Smooth muscle cell (in vitro differentiated cells): ENCODE data around the gene RBFOX2. TPM values are rescaled to one million over a fixed set of nuclear protein-coding genes. Genes with fewer than 3 reads are reported as not detected.

Source experiments
- DNase-seq: peaks from one replicate; lab custom pipeline; 2025; ENCODE audit not compliant: unreplicated experiment; lab: John Stamatoyannopoulos, UW
- H2AFZ ChIP-seq: fragments of 200-600 bp; sonication (generic); 2 replicates; pipeline ENCODE4 v1.6.0; 2016; ENCODE audit warnings: antibody characterized with exemption, low read depth, mild to moderate bottlenecking
- H3F3A ChIP-seq: fragments of 200-600 bp; sonication (generic); 2 replicates; pipeline ENCODE4 v1.6.0; 2017; ENCODE audit warnings: antibody characterized with exemption, low read depth
- H3K27ac ChIP-seq: fragments of 200-600 bp; sonication (generic); 2 replicates; pipeline ENCODE4 v1.5.1; 2016; ENCODE audit warnings: low read depth, mild to moderate bottlenecking
- H3K27me3 ChIP-seq: fragments of 200-600 bp; sonication (generic); 2 replicates; pipeline ENCODE4 v1.6.1; 2016; ENCODE audit warnings: low read depth, mild to moderate bottlenecking
- H3K36me3 ChIP-seq: fragments of 200-600 bp; sonication (generic); 2 replicates; pipeline ENCODE4 v1.5.1; 2016; ENCODE audit warnings: low read depth
- H3K4me1 ChIP-seq: fragments of 200-600 bp; sonication (generic); 2 replicates; pipeline ENCODE4 v1.5.1; 2016; ENCODE audit warnings: low read depth
- H3K4me2 ChIP-seq: fragments of 200-600 bp; sonication (generic); 2 replicates; pipeline ENCODE4 v1.6.0; 2016; ENCODE audit warnings: mild to moderate bottlenecking
- H3K4me3 ChIP-seq: fragments of 200-600 bp; sonication (generic); 2 replicates; pipeline ENCODE4 v1.5.1; 2016; ENCODE audit warnings: mild to moderate bottlenecking
- H3K79me2 ChIP-seq: fragments of 200-600 bp; sonication (generic); 2 replicates; pipeline ENCODE4 v1.6.0; 2016; ENCODE audit warnings: low read depth, mild to moderate bottlenecking
- H3K9ac ChIP-seq: fragments of 200-600 bp; sonication (generic); 2 replicates; pipeline ENCODE4 v1.6.0; 2016; ENCODE audit warnings: low read depth
- H3K9me3 ChIP-seq: fragments of 200-600 bp; sonication (generic); replicated peaks from 2 replicates; pipeline ENCODE4 v1.5.1; 2016; ENCODE audit warnings: low read depth
- H4K20me1 ChIP-seq: fragments of 200-600 bp; sonication (generic); 2 replicates; pipeline ENCODE4 v1.6.0; 2016; ENCODE audit warnings: low read depth
- WGBS: methylation state at CpG from one replicate; pipeline ENCODE4 v1.1.7; 2016; ENCODE audit warnings: low lambda C conversion rate; 5-methylcytosine and 5-hydroxymethylcytosine counted together
- polyA plus RNA-seq: library from polyadenylated mRNA; unstranded; fragments of >200 nt; fragmentation: Nextera tagmentation; extraction: Ambion mirVana; gene quantifications from 2 replicates; pipeline ENCODE4 v1.2.1, GENCODE V29; 2016
- total RNA-seq: library from RNA; depleted of rRNA; stranded (reverse); fragments of >200 nt; gene quantifications from 2 replicates; pipeline ENCODE4 v1.2.3, GENCODE V29; 2014
- TF ChIP-seq, protein P1 (sequence below): fragments of 200-600 bp; sonication (generic); IDR thresholded peaks from 2 replicates; pipeline ENCODE4 v1.5.1; 2017; ENCODE audit warnings: borderline replicate concordance, mild to moderate bottlenecking, antibody characterized with exemption; ENCODE audit not compliant: insufficient read depth, poor library complexity, severe bottlenecking

The RBFOX2 gene
- total and polyA plus RNA-seq, 2 experiments from 2014 or later, result 128 to 144 TPM

DNA sequence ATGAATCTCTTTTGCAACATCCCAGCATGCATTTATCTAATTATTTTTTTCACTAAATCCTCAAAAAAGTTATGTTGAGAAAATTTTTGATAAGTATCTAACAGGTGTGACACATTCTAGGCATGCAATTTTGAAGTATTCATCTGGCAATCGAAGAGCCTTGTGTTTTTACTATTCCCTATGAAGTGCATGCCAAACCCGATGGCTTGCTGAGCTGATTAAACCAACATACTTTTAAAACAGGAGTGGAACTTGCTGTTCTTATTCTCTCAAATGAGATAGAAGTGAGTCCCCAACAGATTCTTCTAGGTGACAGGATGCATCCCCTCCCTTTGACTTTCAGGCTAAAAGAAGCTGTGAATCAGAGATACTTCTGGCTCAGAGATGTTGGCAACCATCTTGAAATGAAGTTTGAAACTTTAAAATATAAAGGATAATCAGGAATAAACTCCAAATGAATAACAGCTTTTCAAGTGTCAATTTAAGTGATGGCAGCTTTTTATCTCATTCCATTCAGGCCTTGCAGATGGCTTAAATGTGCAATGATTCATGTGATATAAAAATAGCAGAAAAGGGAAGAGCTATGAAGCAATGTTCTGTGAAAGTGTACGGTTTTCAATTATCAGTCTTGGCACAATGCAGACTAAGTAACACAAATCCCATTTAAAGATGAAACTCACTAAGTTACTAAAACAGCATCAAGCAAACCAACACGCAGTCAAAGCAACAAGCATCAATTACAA, 243.3 kb downstream of the RBFOX2 start:
- Histone ChIP-seq H3K79me2 (peaks cover 91% of the 10 kb centered on the region), H3K27ac (peak overlapping the region; percentile 32), H3K9ac (no peak overlapping the region), H3K9me3 (no peaks in the 10 kb centered on the region), H3F3A (peaks cover 5% of the 10 kb centered on the region), H3K4me3 (no peak overlapping the region), H3K4me2 (no peak overlapping the region), H4K20me1 (peaks cover 100% of the 10 kb centered on the region), H3K27me3 (no peaks in the 10 kb centered on the region), H3K36me3 (peaks cover 10% of the 10 kb centered on the region), H3K4me1 (peaks cover 7% of the 10 kb centered on the region), H2AFZ (no peak overlapping the region)
- TF ChIP-seq, protein P1, sequence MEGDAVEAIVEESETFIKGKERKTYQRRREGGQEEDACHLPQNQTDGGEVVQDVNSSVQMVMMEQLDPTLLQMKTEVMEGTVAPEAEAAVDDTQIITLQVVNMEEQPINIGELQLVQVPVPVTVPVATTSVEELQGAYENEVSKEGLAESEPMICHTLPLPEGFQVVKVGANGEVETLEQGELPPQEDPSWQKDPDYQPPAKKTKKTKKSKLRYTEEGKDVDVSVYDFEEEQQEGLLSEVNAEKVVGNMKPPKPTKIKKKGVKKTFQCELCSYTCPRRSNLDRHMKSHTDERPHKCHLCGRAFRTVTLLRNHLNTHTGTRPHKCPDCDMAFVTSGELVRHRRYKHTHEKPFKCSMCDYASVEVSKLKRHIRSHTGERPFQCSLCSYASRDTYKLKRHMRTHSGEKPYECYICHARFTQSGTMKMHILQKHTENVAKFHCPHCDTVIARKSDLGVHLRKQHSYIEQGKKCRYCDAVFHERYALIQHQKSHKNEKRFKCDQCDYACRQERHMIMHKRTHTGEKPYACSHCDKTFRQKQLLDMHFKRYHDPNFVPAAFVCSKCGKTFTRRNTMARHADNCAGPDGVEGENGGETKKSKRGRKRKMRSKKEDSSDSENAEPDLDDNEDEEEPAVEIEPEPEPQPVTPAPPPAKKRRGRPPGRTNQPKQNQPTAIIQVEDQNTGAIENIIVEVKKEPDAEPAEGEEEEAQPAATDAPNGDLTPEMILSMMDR, result no peak
- 84% methylated on average over 4 of the region's 4 CpGs for WGBS
- no peak for DNase-seq

DNA sequence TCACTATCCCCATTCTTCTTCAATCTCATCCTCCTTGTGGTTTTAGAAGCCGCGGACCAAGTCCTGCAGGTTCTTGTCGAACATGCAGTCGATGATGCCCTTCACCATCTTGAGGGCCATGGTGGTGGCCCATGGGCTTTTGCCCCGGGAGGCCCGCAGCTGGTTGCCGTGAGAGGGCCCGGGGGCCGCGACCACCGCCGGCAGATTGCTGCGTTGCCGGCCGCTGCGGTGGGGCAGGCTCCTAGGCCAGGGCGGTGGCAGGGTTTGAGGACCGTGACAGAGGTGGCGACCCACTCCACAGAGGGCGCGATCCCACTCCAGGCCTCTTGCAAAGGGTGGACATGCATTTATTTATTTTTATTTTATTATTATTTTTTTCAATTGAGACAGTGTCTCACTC, 244.0 kb downstream of the RBFOX2 start:
- H4K20me1 ChIP-seq, result peaks cover 100% of the 10 kb centered on the region
- WGBS, result 98% methylated on average over 21 of the region's 21 CpGs

DNA sequence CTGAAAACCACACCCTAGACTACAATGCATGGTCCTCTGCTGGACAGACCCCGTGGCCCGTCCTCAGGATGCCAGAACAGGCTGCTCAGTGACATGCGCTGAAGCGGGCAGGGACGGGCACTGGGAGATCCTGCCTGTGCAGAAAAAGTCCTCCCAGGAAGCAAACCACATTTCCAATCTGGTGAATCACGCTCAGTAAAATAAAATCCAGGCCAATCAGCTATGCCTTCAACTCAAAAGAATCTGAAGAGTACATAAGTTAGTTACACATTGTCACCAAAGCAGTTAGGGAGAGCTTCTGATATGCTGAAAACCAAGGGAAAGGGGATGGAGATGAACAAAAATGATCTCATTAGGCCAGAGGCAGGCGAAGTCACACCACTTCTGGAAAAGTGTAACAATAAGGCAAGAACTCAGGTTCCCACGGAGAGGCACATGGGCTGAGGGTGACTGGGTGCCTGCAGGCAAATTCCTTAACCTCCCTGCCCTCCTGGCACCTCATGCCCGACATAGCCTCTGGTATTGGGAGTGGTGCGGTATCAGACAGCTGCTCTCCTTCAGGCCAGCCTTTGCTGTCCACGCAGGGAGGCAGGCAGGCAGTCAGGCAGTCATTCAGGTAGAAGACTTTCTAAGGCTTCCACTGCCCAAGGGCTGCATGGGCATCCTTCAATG, 244.5 kb downstream of the RBFOX2 start:
- Histone ChIP-seq H3K36me3 (peaks cover 10% of the 10 kb centered on the region), H4K20me1 (peaks cover 100% of the 10 kb centered on the region), H3K79me2 (peaks cover 86% of the 10 kb centered on the region), H3K4me2 (no peak overlapping the region), H3K9ac (no peak overlapping the region), H3K27me3 (no peaks in the 10 kb centered on the region), H3K4me3 (no peak overlapping the region), H2AFZ (no peak overlapping the region), H3K4me1 (peaks cover 7% of the 10 kb centered on the region), H3K9me3 (no peaks in the 10 kb centered on the region), H3K27ac (no peak overlapping the region), H3F3A (peaks cover 5% of the 10 kb centered on the region)
- 90% methylated on average over 11 of the region's 11 CpGs for WGBS
- DNase-seq, result no peak
- TF ChIP-seq, protein P1, result no peak

More for the DNA sequence above, 244.0 kb downstream of the RBFOX2 start:
- no peak overlapping the region for H3K27ac ChIP-seq
- H3K27me3 ChIP-seq, result no peaks in the 10 kb centered on the region
- no peak overlapping the region for H3K4me3 ChIP-seq
- peaks cover 10% of the 10 kb centered on the region for H3K36me3 ChIP-seq
- H3K79me2 ChIP-seq, result peaks cover 90% of the 10 kb centered on the region
- TF ChIP-seq, protein P1, result no peak
- peaks cover 5% of the 10 kb centered on the region for H3F3A ChIP-seq
- H3K4me1 ChIP-seq, result peaks cover 7% of the 10 kb centered on the region
- no peak overlapping the region for H3K4me2 ChIP-seq
- no peaks in the 10 kb centered on the region for H3K9me3 ChIP-seq
- no peak overlapping the region for H3K9ac ChIP-seq
- DNase-seq, result no peak
- no peak overlapping the region for H2AFZ ChIP-seq

DNA sequence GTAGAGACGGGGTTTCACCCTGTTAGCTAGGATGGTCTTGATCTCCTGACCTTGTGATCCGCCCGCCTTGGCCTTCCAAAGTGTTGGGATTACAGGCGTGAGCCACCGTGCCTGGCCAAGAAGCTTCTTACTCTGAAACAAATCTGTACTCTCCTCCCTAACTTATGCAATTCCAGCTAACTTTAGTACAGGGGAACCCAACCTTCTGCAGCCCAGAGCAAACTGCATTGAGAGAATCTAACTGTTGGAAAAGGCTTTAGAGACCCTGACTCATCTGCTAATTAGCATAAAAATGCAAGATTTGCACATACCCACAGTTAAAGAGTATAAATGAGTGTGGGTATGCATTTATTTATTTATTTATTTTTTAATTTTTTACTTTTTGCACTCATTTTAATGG, 246.1 kb downstream of the RBFOX2 start:
- H3K9ac ChIP-seq, result no peak overlapping the region
- 76% methylated on average over 5 of the region's 5 CpGs for WGBS

More for the DNA sequence above, 246.1 kb downstream of the RBFOX2 start:
- H3K79me2 ChIP-seq, result peaks cover 70% of the 10 kb centered on the region
- H4K20me1 ChIP-seq, result peaks cover 100% of the 10 kb centered on the region
- no peaks in the 10 kb centered on the region for H3K36me3 ChIP-seq
- no peak overlapping the region for H3K27ac ChIP-seq
- H3K4me2 ChIP-seq, result peak overlapping the region; percentile 29
- H3K4me3 ChIP-seq, result no peak overlapping the region
- no peak overlapping the region for H2AFZ ChIP-seq
- TF ChIP-seq, protein P1, result no peak
- H3K4me1 ChIP-seq, result peaks cover 7% of the 10 kb centered on the region
- H3F3A ChIP-seq, result peaks cover 5% of the 10 kb centered on the region
- DNase-seq, result no peak
- no peaks in the 10 kb centered on the region for H3K9me3 ChIP-seq
- H3K27me3 ChIP-seq, result no peaks in the 10 kb centered on the region
